ENCODE measurements around the gene SRPK1.

SRPK1 gene

GRCh38 chr6:35810971-35811698, 109.8 kb downstream of the SRPK1 start:
- no peak for FAIRE-seq

GRCh38 chr6:35809809-35810208, 111.1 kb downstream of the SRPK1 start:
- no peak for FAIRE-seq

- no peak for FAIRE-seq
Observed at GRCh38 chr6:35808688-35809087, 112.2 kb downstream of the SRPK1 start.

GRCh38 chr6:35804996-35805736, 115.7 kb downstream of the SRPK1 start, which contains the start of gene LHFPL5:
Gene LHFPL5 (plus strand): TSS chr6:35805352. CDS start chr6:35805671, 319 bp downstream.
- no peak for FAIRE-seq

GRCh38 chr6:35801148-35801547, 119.8 kb downstream of the SRPK1 start:
- no peak for FAIRE-seq

GRCh38 chr6:35798706-35799105, 122.2 kb downstream of the SRPK1 start:
- FAIRE-seq, result no peak

GRCh38 chr6:35797837-35798526, 122.9 kb downstream of the SRPK1 start:
- FAIRE-seq, result no peak

- no peak for FAIRE-seq
Observed at GRCh38 chr6:35796236-35796635, 124.7 kb downstream of the SRPK1 start.

- FAIRE-seq, result no peak
Observed at GRCh38 chr6:35795453-35796071, 125.3 kb downstream of the SRPK1 start.

- FAIRE-seq, result no peak
Observed at GRCh38 chr6:35794536-35795452, 126.1 kb downstream of the SRPK1 start.

- no peak for FAIRE-seq
Observed at GRCh38 chr6:35790683-35791082, 130.2 kb downstream of the SRPK1 start.

GRCh38 chr6:35788423-35788982, 132.4 kb downstream of the SRPK1 start:
- FAIRE-seq, result no peak

- no peak for FAIRE-seq
Observed at GRCh38 chr6:35787266-35788218, 133.4 kb downstream of the SRPK1 start.

GRCh38 chr6:35786810-35787209, 134.1 kb downstream of the SRPK1 start:
- no peak for FAIRE-seq

GRCh38 chr6:35786272-35786671, 134.6 kb downstream of the SRPK1 start:
- no peak for FAIRE-seq

GRCh38 chr6:35784200-35784599, 136.7 kb downstream of the SRPK1 start:
- FAIRE-seq, result no peak
